Measurements from ENCODE around the gene RAPGEF2. TPM values are rescaled to one million over a fixed set of nuclear protein-coding genes. Genes with fewer than 3 reads are reported as not detected.
A peak's percentile ranks its signal among the peaks of the same experiment; 100 is the strongest.

RAPGEF2 gene
- total and polyA plus RNA-seq, 2 of the 8 experiments (the other 6 are each of a cell fraction or from before 2014, with no cell fraction given) = 24.4 to 48.6 TPM

- WGBS, 2 experiments (ENCODE audit: extremely low coverage in 1 of 2, insufficient coverage in 1 of 2, insufficient read length in 1 of 2, insufficient replicate concordance in 2 of 2, low coverage in 1 of 2, low lambda C conversion rate in 2 of 2, missing lambda C conversion rate in 1 of 2) = 88% methylated on average over 4 of the region's 4 CpGs; no CpG with 5 or more reads in 1 of the 2 experiments
- H2BK12ac ChIP-seq (ENCODE audit: low read depth, low read length) = no peak overlapping the region
- H3K27ac ChIP-seq (ENCODE audit: low read depth, low read length) = no peak overlapping the region
- no peak overlapping the region for H2BK20ac ChIP-seq (ENCODE audit: low read length)
- no peaks in the 10 kb centered on the region; the same call in none of the 2 replicates for H3K79me1 ChIP-seq (ENCODE audit: low read depth, low read length)
- FAIRE-seq = no peak
- H3K23me2 ChIP-seq (ENCODE audit: low read depth, low read length) = peaks cover 15% of the 10 kb centered on the region; the same call in 1 of the 2 replicates
- H3K18ac ChIP-seq (ENCODE audit: extremely low read depth, low read length) = no peak overlapping the region
- no peak overlapping the region for H2AFZ ChIP-seq (ENCODE audit: low read length)
- ChIA-PET POLR2A (ENCODE audit: partially characterized antibody) (no interaction called here), CTCF (ENCODE audit: partially characterized antibody) (interaction anchor here (0.8 to 2.2 kb wide), 5 partner anchors 10 to 356 kb away, joined by 3 to 7 read pairs (median 4); no protein-coding TSS in a partner anchor)
- H3K14ac ChIP-seq (ENCODE audit: insufficient read length) = no peak overlapping the region
- peaks cover 3 to 14% (median 7%) of the 10 kb centered on the region in 4 experiments; a peak in 4 of 7 replicates for H3K4me1 ChIP-seq (replicated peaks in 1 of 4; ENCODE audit: control insufficient read depth in 3 of 4, insufficient read depth in 4 of 4, low read length in 3 of 4)
- no peak overlapping the region for H3K23ac ChIP-seq (ENCODE audit: insufficient read length)
- H2AK5ac ChIP-seq (ENCODE audit: low read depth, low read length) = no peak overlapping the region
- H2BK5ac ChIP-seq (ENCODE audit: low read depth, low read length) = no peak overlapping the region
- no peak overlapping the region for H3K4ac ChIP-seq (replicated peaks; ENCODE audit: insufficient read length, low read depth, low read length)
- H3K9ac ChIP-seq (replicated peaks in 1 of 4; ENCODE audit: extremely low read depth in 1 of 4, low read depth in 3 of 4, low read length in 3 of 4) = no peak overlapping the region
- H4K91ac ChIP-seq (replicated peaks; ENCODE audit: insufficient read length, low read length) = no peak overlapping the region
- peaks cover 19% of the 10 kb centered on the region in 2 experiments for H4K20me1 ChIP-seq (replicated peaks in 1 of 2; ENCODE audit: control insufficient read depth in 1 of 2, insufficient read depth in 2 of 2, low read length in 2 of 2)
- peak overlapping the region in 1 of 4 experiments; percentile 99; a peak in 1 of 8 replicates for H3K4me3 ChIP-seq (ENCODE audit: extremely low read depth in 1 of 4, insufficient read depth in 2 of 4, low read depth in 3 of 4, low read length in 4 of 4)
- no peaks in the 10 kb centered on the region for H3K9me3 ChIP-seq (ENCODE audit: insufficient read depth in 2 of 2, low read depth in 1 of 2, low read length in 1 of 2)
- H3K4me2 ChIP-seq (ENCODE audit: insufficient read depth in 1 of 2, low read depth in 2 of 2, low read length in 2 of 2) = peak overlapping the region; percentile 22 to 90; a peak in 2 of 4 replicates
- H3K79me2 ChIP-seq (ENCODE audit: control insufficient read depth in 1 of 2, insufficient read depth in 2 of 2, low read length in 2 of 2) = peaks cover 9 to 76% of the 10 kb centered on the region in 2 experiments; a peak in 3 of 4 replicates
- no peak overlapping the region for H2BK120ac ChIP-seq (replicated peaks; ENCODE audit: low read depth, low read length)
- no peak for DNase-seq (ENCODE audit: low read depth in 1 of 2, low spot score in 2 of 2)
- H3K56ac ChIP-seq (replicated peaks; ENCODE audit: insufficient read length, low read depth, low read length) = no peak overlapping the region
- no peak overlapping the region for H2BK15ac ChIP-seq (ENCODE audit: low read length)
- H4K8ac ChIP-seq (ENCODE audit: extremely low read depth, insufficient read depth, low read length) = no peak overlapping the region
- H4K5ac ChIP-seq (ENCODE audit: insufficient read length, low read depth, low read length) = no peak overlapping the region
- no peaks in the 10 kb centered on the region for H3K36me3 ChIP-seq (ENCODE audit: control insufficient read depth in 2 of 4, insufficient read depth in 4 of 4, low read length in 3 of 4)
- H3K27me3 ChIP-seq (replicated peaks in 1 of 4; ENCODE audit: control insufficient read depth in 3 of 4, extremely low read depth in 1 of 4, insufficient read depth in 3 of 4, low read length in 3 of 4) = 0 out of 7 replicates have a peak, but pooled peaks cover 0 to 6% (median 0%) of the 10 kb centered on the region in 4 experiments
- TF ChIP-seq KDM4A (IDR thresholded peaks at IDR 0.05; ENCODE audit: low read depth, low read length, severe bottlenecking) (no peak), GTF2F1 (IDR thresholded peaks at IDR 0.05; ENCODE audit: borderline replicate concordance, low read depth, low read length) (no peak), CBX5 (IDR thresholded peaks at IDR 0.05; ENCODE audit: low read depth, low read length) (no peak), TBP (IDR thresholded peaks at IDR 0.05; ENCODE audit: low read depth, low read length) (no peak), YY1 (IDR thresholded peaks at IDR 0.05; ENCODE audit: low read depth, low read length) (no peak), ASH2L (IDR thresholded peaks at IDR 0.05; ENCODE audit: low read length) (no peak), CEBPB (IDR thresholded peaks at IDR 0.05; ENCODE audit: low read depth, low read length) (no peak), POU5F1 (IDR thresholded peaks at IDR 0.05; ENCODE audit: low read depth, low read length) (no peak), SIX5 (IDR thresholded peaks at IDR 0.05; ENCODE audit: low read depth, low read length) (no peak), NRF1 (IDR thresholded peaks at IDR 0.05; ENCODE audit: low read depth, low read length) (no peak), HDAC6 (IDR thresholded peaks at IDR 0.05; ENCODE audit: low read depth, low read length) (no peak), ATF2 (IDR thresholded peaks at IDR 0.05; ENCODE audit: low read length) (no peak), TAF1 (IDR thresholded peaks at IDR 0.05; ENCODE audit: low read depth, low read length) (no peak), TCF12 (IDR thresholded peaks at IDR 0.05; ENCODE audit: low read depth, low read length) (no peak)
Observed at GRCh38 chr4:159106636-159107035, 3.8 kb downstream of the RAPGEF2 start.

All from H1 (cell line).